Muscle of back (tissue), 11 donors: Measurements from ENCODE around the gene SPTLC1. TPM values are rescaled to one million over a fixed set of nuclear protein-coding genes. Genes with fewer than 3 reads are reported as not detected.
"Not testable (repeated sequence)": the region's sequence is repeated elsewhere in the genome, so short reads cannot be mapped to it uniquely, and the experiment has no call there.

Experiments
- DNase-seq, 3 donors: peaks; one replicate each; pipeline versions ENCODE4 v3.0.0 to v3.0.0-alpha.2; 2013
- polyA plus RNA-seq, 10 donors: library from polyadenylated mRNA; unstranded; fragments of 120-200 nt; gene quantifications; one replicate each; pipeline ENCODE4 v1.2.1, GENCODE V29; 2013; ENCODE audit not compliant: insufficient read length in 10 of 10

SPTLC1 gene
- polyA plus RNA-seq, 10 donors: 41.2 to 58.0 (median 48.1) TPM

GRCh38 chr9:92035146-92035545, 80.1 kb downstream of the SPTLC1 start:
- peak in 1 of 3 donors; percentile 10 for DNase-seq

DNA sequence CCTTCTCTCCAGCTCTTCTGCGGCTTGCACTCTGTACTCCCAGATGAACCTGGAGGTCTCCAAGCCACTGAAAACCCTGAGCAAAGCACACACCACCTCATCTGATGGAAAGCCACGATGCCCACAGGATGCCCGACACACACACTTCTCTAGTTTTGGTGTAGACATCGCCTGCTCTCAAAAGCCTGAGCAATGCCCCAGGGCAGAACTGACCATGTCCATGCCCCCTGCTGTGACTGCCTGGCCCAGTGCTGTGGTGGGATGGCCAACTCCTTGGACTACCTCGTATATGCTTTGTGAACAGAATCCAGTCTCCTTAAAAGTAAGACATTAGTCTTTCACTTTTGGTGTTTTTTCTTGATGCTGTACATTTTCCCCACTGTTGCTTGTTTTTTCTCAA, 81.2 kb downstream of the SPTLC1 start:
- DNase-seq: no peak

DNA sequence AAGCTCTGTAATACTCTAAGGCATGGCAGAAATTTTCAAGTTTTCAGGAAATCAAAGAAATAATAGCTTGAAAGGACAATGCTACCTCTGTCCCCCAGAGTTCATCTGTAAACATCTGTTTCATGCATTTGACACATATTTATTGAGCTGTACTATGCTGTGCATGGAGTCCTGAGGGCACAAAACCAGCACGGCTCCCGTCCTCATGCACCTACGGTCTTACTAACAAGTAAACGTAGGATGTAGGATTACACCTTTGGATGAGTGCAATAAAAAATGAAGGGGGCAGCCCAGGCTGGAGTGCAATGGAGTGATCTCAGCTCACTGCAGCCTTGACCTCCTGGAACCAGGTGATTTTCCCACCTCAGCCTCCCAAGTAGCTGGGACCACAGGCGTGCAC, 81.9 kb downstream of the SPTLC1 start:
- no peak for DNase-seq

DNA sequence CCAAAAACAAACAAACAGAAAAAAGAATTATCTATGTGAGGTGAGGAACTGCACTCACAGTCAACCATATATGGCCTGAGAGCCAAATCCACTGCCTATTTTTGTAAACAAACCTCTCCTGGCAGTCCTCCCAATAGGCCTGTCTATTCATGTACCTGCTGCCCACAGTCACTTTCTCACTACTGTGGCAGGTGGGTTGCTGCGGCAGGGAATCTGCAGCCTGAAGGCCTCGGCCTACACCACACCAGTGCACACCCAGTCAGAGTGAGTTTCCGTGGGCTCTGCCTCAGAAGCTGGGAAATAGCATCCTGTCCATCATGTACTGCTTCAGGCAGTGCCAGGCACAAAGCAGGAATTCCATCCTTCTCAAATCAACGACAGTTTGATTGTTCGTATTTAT, 82.3 kb downstream of the SPTLC1 start:
- DNase-seq: no peak

GRCh38 chr9:92030367-92030766, 84.8 kb downstream of the SPTLC1 start:
- no peak for DNase-seq

DNA sequence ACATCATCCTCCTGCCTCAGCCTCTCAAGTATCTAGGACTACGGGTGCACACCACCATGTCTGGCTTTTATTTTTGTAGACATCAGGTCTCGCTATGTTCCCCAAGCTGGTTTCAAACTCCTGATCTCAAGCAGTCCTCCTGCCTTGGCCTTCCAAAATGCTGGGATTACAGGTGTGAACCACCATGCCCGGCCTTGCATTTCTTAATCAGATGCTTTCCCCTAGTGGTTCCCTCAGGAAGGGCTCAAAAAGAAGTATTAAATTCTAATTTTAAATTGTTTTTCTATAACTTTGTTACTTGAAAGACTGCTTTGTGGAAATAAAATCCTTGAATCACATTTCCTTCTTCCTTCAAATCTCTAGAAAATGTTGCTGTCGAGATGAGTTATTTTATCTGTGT, 85.7 kb downstream of the SPTLC1 start:
- DNase-seq: no peak

GRCh38 chr9:92026206-92027002, 88.8 kb downstream of the SPTLC1 start:
- no peak for DNase-seq

DNA sequence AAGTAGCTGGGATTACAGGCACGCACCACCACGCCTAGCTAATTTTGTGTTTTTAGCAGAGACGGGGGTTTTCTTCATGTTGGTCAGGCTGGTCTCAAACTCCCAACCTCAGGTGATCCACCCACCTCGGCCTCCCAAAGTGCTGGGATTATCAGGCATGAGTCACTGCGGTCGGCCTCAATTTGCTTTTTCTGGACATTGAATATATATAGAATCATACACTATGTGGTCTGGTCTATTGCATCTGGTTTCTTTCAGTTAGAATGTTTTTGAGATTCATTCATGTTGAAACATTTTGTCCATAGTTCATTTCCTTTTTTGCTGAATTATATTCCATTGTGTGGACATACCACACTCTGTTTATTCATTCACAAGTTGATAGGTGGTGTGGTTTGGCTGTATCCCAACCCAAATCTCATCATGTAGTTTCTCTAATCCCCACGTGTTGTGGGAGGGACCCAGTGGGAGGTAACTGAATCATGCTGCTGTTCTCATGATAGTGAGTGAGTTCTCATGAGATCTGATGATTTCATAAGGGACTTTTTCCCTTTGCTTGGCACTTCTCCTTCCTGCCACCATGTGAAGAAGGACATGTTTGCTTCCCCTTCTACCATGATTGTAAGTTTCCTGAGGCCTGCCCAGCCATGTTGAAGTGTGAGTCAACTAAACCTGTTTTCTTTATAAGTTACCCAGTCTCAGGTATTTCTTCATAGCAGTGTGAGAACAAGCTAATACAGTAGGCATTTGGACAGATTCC, 93.2 kb downstream of the SPTLC1 start:
- DNase-seq: peak in 1 of 3 donors; percentile 57

- DNase-seq: no peak
Measured at GRCh38 chr9:92019658-92020057, 95.6 kb downstream of the SPTLC1 start.

GRCh38 chr9:92010705-92011536, 104.3 kb downstream of the SPTLC1 start:
- no peak for DNase-seq

DNA sequence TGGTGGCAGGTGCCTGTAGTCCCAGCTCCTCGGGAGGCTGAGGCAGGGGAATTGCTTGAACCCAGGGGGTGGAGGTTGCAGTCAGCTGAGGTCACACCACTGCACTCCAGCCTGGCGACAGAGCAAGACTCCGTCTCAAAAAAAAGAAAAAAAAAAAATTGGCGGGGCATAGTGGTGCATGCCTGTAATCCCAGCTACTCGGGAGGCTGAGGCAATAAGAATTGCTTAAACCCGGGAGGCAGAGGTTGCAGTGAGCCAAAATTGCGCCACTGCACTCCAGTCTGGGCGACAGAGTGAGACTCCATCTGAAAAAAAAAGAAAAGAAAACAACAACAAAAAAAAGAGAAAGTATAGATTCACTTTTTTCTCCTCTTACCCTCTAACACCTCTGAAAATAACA, 105.0 kb downstream of the SPTLC1 start:
- DNase-seq: not testable (repeated sequence)

- DNase-seq: no peak
Measured at GRCh38 chr9:92008041-92008440, 107.2 kb downstream of the SPTLC1 start.

- no peak for DNase-seq
Measured at GRCh38 chr9:92004045-92004392, 111.2 kb downstream of the SPTLC1 start.

DNA sequence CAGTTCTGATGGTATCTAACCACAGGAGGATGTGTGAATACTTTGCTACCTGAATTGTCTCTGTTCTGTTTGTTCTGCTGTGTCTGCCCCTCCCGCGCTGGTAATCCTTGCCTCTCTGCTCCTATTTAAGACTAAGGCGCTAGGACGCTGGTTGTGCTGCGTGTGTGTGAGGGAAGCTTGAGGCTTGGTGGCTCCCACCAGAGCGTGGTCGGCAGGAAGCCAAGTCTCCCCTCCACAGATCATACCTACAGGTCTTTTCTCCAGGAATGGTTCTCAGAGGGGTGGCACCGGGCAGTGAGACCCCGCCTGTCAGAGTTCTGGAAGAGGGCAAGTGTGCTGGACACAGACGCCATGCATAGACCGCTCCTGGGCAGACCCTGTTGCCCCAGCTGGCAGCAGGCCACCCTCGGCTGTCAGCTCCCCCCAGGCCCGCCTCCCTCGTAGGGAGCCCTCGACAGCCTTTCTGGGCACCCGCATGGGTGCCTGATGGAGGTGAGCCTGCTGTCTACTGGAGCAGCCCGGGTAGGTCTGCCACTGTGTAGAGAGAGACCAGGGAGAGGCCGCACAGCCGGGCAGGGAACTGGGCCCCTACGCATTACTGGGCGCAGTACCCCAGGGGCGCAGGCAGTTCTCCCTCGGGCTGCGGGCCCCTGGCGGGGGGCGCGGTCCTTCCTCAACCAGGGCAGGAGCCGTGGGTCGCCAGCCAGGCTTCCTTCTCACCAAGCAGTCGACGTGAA, 111.7 kb downstream of the SPTLC1 start:
- no peak for DNase-seq

- DNase-seq: not testable (repeated sequence)
Measured at GRCh38 chr9:92001948-92002347, 113.3 kb downstream of the SPTLC1 start.

DNA sequence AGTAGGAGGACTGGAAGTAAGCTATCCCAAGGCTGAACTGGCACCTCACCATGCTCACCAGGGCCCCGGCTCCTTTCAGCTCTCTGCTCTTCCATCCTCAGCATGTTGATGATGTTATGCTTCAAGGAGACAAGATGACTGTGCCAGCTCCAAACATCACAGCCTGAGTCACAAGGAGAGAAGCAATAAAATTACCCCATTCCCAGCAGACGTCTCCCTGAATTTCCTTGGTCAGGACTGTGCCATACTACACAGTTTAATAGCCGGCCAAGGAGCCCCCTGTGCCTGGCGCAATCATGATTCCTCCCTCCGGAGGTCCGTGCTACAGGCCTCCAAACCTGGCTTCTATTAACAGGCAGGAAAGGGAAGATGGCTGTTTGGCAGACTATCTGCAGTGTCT, 114.0 kb downstream of the SPTLC1 start:
- peak in 2 of 3 donors; percentile 11 to 18 for DNase-seq

DNA sequence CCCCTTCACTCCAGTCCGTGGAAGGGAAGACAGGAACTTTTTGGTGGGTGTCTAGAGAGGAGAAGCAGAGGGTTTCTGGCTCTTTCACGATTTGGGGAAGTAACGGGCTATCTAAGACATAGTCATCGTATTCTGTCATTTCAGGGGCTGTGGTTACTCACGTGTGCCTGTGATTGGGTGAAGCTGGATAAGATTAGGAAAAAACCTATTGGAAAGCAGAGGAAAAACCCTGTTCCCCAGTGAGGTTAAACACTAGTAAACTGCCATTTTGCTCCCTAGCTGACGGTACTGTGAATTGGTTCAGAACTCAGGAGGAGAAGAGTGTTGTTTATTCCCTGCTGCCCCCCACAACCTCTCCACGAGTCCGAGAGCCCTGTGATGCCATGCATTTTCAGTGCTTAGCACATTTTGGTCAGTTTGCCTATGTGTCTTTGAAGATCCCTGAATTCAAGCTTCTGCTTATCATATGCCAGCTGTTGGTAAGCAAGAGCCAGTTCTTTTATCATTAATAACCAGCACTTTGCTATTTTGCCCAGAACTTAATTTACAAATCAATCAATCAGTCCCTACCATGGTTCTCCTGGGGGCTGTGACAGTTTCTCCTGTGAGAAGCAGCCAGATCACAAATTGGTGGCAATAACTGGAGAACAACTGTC, 120.1 kb downstream of the SPTLC1 start:
- DNase-seq: no peak

DNA sequence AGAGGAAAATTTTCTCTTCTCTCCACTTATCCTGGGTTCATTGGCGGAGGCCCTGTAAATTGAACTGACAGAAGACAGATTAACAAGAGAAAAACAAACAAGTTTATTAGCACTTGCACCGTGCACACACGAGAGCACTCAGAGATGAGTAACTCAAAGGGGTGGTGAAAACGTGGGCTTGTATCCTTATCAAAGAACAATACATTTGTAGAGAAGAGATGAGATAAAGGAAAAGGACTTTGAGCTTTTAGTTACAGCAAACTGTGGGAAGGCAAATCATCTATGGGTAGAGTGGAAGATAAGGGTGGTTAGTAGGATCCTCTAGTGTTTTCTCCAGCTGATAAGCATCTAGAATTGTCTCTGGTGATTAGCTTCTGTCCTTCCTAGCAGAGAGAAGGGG, 120.8 kb downstream of the SPTLC1 start:
- DNase-seq: no peak

DNA sequence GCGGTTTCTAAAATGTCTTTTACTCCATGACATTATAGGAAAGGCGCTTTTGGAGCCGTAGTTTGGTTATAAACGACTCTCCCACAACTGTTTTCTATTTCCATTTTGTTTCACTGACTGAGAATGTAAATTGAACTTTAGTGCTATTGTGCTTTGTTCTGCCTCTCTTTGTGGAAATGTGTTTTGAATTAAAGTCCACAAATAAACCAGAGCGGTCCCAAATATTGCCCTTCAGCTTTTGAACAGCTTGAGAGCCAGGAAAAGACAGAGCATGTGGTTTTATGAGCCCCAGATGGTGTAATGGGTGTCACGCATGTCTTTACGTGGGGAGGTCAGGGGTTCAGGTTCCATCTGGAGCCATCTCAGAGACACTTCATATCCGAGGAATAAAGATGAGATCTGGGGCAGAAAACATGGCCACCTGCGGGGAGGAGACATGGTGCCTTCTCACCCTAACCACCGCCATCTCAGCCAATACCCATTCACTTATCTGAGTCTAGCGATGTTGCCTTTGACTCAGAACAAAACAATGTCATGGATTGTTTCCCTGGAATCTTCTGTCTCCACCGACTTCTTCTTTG, 122.7 kb downstream of the SPTLC1 start:
- DNase-seq: peak; percentile 36 to 80 (median 75)

DNA sequence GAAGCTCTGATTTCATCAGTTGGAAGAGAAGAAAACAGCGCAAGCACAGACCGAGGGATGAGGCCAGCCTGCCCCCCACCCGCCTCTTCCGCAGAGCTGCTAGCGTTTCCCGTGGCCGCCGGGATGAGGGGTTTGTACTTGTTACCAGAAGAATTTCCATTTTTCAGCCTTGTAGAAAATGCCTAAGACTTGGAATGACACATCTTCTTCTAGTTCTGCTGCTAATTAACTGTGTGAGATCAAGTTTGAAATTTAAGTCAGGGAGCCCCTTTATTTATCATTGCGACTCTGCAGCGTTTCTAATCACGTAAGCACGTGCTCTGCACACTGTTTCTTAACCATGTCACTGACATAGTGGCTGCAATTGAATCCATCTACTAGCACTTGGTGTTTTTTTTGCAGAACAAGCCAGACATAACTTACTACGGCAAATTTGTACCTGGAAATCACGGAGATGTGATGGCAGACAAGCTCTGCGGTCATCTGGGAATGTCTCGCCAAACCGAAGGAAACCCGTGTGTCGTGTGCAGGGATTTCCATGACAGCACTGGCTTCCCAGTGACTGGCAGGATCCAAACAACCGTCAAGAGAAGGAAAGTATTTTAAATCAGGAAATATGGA, 123.4 kb downstream of the SPTLC1 start:
- peak; percentile 31 to 79 (median 55) for DNase-seq
